D721Med (cell line): Measurements from ENCODE around the gene TRMT11.

Source experiments
- DNase-seq: peaks from one replicate; pipeline ENCODE4 v3.0.0; 2011; ENCODE audit warnings: low spot score; ENCODE audit not compliant: insufficient read length
- FAIRE-seq: peaks from 2 replicates; lab custom pipeline; 2011; peaks lifted over from hg19 to GRCh38; lab: Jason Lieb, UNC
- CTCF ChIP-seq: IDR thresholded peaks from 2 replicates; pipeline ENCODE4 v1.5.1; 2012; ENCODE audit warnings: mild to moderate bottlenecking, control low read depth; ENCODE audit not compliant: insufficient read depth; ENCODE audit errors: missing control alignments

The TRMT11 gene

GRCh38 chr6:126042001-126042419, 55.7 kb downstream of the TRMT11 start:
- FAIRE-seq, result no peak
- no peak for DNase-seq
- no peak for TF ChIP-seq CTCF

GRCh38 chr6:126047648-126048047, 61.3 kb downstream of the TRMT11 start:
- TF ChIP-seq CTCF, result no peak
- FAIRE-seq, result no peak
- no peak for DNase-seq

- TF ChIP-seq CTCF, result no peak
- FAIRE-seq (no peak), DNase-seq (no peak)
These were observed 62.3 kb downstream of the TRMT11 start for GRCh38 chr6:126048635-126049034.

- TF ChIP-seq CTCF, result no peak
- no peak for FAIRE-seq
These were observed 64.5 kb downstream of the TRMT11 start for GRCh38 chr6:126050795-126051194.

GRCh38 chr6:126051791-126052190, 65.5 kb downstream of the TRMT11 start:
- DNase-seq (no peak), FAIRE-seq (no peak)
- no peak for TF ChIP-seq CTCF

More at GRCh38 chr6:126050795-126051194, 64.5 kb downstream of the TRMT11 start:
- DNase-seq, result no peak

- TF ChIP-seq CTCF, result no peak
- DNase-seq (no peak), FAIRE-seq (no peak)
These were observed 66.1 kb downstream of the TRMT11 start for GRCh38 chr6:126052485-126052884.

- TF ChIP-seq CTCF, result no peak
- no peak for DNase-seq
- no peak for FAIRE-seq
These were observed 67.9 kb downstream of the TRMT11 start for GRCh38 chr6:126054258-126054702.
